HG02588 (cell line): ENCODE results near the gene FOXO1.

ENCODE experiments used
- ATAC-seq: cut with Tn5 transposase; IDR thresholded peaks from one replicate; pipeline ENCODE4 v1.9.1; 2021; ENCODE audit warnings: mild to moderate bottlenecking, moderate library complexity; ENCODE audit not compliant: unreplicated experiment

Gene FOXO1

GRCh38 chr13:40640202-40640601, 26.2 kb downstream of the FOXO1 start:
- ATAC-seq, result no peak

DNA sequence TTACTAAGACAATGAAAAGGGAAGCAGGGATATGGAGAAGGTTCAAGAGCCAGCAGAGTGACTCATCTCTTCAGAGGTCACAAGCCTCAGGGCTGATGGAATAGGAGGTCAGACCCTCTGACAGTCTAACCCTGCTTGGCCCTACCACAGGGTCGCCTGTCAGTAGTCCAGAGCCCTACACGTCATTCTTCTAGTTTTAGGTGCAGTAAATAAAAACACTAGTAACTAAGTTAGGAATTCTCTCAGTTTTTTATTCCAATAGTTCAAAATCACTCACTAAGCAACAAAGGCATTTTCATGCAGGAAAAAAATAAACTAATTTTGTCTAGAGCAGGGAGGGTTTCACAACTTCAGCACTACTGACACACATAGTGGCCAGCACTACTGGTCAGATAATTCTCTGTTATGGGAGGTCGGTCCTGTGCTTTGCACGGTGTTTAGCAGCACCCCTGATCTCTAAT, 27.2 kb downstream of the FOXO1 start:
- no peak for ATAC-seq

- ATAC-seq, result no peak
These were observed 28.8 kb downstream of the FOXO1 start for GRCh38 chr13:40637643-40638042.

DNA sequence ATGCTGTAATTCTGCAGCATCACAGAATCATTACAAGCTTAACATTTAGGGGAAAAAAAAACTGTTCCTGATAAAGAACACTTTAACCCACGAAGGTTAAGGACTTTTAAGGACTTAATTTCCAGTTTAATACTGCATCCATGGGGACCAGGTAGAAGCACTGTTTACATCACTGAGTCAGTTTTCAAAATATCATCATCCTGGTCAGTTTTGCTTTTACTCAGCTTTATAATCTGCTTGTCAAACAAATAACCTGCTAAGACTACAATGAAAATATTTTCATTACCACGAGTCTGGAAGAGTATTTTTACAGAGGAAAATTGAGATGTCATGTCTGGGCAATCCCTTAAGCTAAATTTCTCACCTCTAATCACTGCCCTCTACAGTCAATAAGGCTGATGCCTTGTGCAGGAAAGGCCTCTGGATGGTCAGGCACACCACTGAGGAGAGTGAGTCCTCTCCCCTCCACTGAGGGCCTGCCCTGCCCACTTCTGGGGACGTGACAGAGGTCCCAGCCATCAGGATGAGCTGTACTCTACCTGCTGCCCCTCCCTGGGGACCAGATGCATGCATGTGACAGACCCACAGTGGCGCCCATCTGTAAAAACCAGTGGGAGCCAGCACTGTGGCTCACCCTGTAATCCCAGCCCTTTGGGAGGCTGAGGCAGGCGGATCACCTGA, 31.0 kb downstream of the FOXO1 start:
- ATAC-seq, result no peak

- no peak for ATAC-seq
These were observed 33.5 kb downstream of the FOXO1 start for GRCh38 chr13:40632915-40633314.

- ATAC-seq, result peak; percentile 37
These were observed 34.8 kb downstream of the FOXO1 start for GRCh38 chr13:40631605-40632004.

DNA sequence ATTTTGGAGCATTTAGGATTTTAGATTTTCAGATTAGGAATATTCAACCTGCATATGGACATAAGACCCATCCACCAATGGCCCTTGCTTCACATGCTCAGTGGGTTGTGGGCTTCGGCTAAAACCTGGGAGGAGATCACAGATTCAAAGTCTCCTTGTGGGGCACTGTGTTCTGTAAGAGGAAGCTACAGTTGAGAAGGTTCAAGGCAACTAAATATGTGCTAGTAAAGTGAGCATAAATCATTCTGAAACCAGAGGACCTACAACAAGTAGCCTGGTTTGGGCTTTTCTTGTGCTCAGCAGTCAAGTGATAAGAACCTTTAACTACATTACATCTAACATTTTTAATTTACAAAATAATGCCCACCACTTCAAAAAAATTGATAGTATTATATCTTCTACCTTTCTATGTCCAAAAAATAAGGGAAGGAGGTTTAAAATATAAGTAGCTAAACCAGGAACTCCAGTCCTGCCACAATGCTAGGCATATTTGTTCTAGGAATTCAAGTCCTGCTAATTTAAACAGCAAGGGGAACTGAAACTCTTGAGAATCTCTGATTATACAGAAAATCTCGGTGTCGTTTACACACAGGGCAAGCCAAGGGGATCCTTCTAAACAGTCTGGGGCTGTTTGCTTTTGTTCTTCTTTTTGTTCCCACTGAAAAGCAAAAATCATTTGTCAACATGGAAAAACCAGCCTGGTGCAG, 36.6 kb downstream of the FOXO1 start:
- ATAC-seq, result peak; percentile 76

- ATAC-seq, result no peak
These were observed 39.5 kb downstream of the FOXO1 start for GRCh38 chr13:40626977-40627376.

DNA sequence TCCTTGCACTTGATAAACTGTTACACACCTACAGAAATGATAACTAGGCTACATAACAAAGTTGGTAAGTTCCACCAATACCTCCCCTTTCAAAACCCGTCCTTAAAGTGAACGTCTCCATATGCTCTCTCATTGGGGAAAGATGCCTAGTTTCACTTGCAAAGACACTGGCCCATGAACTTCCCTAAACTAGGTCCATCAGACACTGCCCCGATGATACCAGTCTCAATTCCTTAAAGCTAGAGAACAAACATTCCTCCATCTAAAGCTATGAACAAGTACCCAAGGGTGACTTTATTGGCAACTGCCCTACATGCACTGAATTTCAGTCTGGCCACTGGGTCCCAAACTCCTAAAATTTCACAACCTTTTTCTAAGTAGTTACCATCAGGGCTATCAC, 39.9 kb downstream of the FOXO1 start:
- no peak for ATAC-seq

GRCh38 chr13:40624986-40625385, 41.5 kb downstream of the FOXO1 start:
- ATAC-seq, result no peak

DNA sequence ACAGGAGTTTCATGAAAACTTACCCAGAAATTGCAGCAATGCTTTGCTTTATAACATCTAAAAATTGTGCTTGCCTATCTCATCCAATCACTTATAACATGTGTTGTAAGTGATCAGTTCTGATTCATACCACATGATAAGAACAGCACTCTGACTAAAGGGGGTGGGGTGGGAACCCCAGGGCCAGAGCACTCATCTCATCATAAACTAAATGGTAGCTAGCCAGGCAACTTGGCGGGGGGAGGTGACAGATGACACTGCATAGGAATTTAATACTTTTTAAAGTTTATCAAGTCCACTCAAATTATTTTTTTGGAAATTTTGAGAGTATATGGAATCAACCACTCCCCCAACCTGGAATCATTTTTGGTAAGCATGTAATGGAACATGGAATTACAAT, 42.1 kb downstream of the FOXO1 start:
- no peak for ATAC-seq

GRCh38 chr13:40622761-40623160, 43.7 kb downstream of the FOXO1 start:
- no peak for ATAC-seq

- ATAC-seq, result no peak
These were observed 44.2 kb downstream of the FOXO1 start for GRCh38 chr13:40622246-40622645.

GRCh38 chr13:40619479-40619814, 47.0 kb downstream of the FOXO1 start:
- ATAC-seq, result no peak

GRCh38 chr13:40618581-40619478, 47.6 kb downstream of the FOXO1 start:
- no peak for ATAC-seq

GRCh38 chr13:40617801-40618356, 48.6 kb downstream of the FOXO1 start:
- ATAC-seq, result no peak

DNA sequence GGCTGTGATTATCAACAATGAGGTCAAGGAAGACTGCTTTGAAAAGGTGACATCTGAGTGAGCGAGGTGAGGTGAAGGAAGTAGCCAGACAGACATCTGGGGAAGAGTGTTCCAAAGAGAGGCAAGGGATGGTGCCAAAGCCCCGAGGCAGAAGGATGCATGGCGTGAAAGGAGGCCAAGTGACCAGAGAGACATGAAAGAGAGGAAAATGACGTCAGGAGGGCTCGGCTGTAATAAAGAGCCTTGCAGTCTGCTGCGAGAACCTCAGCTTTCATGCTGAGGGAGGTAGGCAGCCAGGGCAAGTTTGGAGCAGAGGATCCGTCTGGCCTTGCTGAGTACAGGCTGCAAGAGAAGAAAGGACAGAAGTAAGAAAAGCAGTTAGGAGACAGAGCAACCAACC, 50.8 kb downstream of the FOXO1 start:
- no peak for ATAC-seq

GRCh38 chr13:40613914-40614313, 52.5 kb downstream of the FOXO1 start:
- ATAC-seq, result no peak

- ATAC-seq, result peak; percentile 89
These were observed 53.1 kb downstream of the FOXO1 start for GRCh38 chr13:40613192-40613818.

- no peak for ATAC-seq
These were observed 54.4 kb downstream of the FOXO1 start for GRCh38 chr13:40612041-40612440.

GRCh38 chr13:40611635-40612034, 54.8 kb downstream of the FOXO1 start:
- ATAC-seq, result no peak
